Activated T-cell treated with anti-CD3 and anti-CD28 coated beads for 48 hours (primary cell): ENCODE results near the gene GAPVD1.
A peak's percentile ranks its signal among the peaks of the same experiment; 100 is the strongest.
"Not testable (repeated sequence)": the region's sequence is repeated elsewhere in the genome, so short reads cannot be mapped to it uniquely, and the experiment has no call there.

Experiments
- DNase-seq: peaks from one replicate; pipeline ENCODE4 v3.0.0-alpha.2; 2020; ENCODE audit warnings: low read depth

The GAPVD1 gene

GRCh38 chr9:125372441-125373226, 111.0 kb downstream of the GAPVD1 start:
- DNase-seq = no peak

- peak; percentile 63 for DNase-seq
Measured at GRCh38 chr9:125374443-125375309, 113.0 kb downstream of the GAPVD1 start.

DNA sequence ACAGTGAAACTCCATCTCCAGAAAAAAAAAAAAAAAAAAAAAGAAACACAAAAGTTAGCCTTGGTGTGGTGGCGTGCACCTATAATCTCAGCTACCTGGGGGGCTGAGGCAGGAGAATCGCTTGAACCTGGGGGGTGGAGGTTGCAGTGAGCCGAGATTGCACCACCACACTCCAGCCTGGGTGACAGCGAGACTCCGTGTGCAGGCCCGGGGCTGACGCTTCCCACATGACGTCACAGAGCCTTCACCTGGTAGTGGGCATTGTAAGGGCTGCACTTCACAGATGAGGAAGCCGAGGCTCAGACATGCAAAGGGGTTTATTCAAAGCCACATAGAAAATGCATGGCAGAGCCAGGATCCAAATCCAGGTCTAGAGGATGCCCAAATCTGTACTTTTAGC, 114.2 kb downstream of the GAPVD1 start:
- no peak for DNase-seq

- DNase-seq = no peak
Measured at GRCh38 chr9:125376261-125377226, 114.9 kb downstream of the GAPVD1 start.

- no peak for DNase-seq
Measured at GRCh38 chr9:125377584-125378250, 116.1 kb downstream of the GAPVD1 start.

DNA sequence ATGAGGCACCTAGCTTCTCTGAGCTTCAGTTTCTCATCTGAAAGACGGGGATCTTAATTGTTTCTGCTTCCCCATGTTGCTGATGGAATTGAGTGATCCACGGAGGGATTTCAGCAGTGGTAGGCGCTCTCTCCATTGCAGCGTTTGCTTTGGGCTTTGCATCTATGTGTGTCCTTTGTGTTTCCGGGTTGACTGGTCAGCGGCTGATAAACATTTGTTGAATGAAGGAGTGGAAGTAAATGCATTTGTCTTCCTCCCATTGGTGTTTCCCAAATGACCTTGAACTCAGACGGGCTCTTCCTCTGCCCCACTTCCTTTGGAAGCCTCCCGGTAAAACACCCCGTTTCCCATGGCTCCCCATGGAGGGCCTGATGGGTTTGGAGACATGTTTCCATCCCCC, 117.2 kb downstream of the GAPVD1 start:
- no peak for DNase-seq

GRCh38 chr9:125379208-125379607, 117.6 kb downstream of the GAPVD1 start:
- no peak for DNase-seq

DNA sequence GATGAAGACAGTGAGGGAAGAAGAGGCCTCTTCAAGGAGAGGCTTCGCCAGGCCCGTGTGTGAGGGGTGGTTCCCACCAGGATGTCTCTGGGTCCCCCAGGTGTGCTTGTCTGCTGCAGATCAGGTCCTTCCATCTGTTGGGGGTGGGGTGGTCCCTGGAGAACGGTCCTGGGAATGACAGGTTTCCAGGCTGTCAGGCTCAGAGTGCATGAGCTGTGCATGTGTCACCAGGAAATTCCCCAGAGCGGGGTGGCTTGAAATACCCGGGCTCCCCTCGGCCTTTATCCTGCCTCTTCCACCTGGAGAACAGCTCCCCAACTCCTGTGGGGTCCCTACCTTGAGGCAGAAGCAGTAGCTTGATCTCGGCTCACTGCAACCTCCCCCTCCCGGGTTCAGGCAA, 118.8 kb downstream of the GAPVD1 start:
- DNase-seq = no peak

DNA sequence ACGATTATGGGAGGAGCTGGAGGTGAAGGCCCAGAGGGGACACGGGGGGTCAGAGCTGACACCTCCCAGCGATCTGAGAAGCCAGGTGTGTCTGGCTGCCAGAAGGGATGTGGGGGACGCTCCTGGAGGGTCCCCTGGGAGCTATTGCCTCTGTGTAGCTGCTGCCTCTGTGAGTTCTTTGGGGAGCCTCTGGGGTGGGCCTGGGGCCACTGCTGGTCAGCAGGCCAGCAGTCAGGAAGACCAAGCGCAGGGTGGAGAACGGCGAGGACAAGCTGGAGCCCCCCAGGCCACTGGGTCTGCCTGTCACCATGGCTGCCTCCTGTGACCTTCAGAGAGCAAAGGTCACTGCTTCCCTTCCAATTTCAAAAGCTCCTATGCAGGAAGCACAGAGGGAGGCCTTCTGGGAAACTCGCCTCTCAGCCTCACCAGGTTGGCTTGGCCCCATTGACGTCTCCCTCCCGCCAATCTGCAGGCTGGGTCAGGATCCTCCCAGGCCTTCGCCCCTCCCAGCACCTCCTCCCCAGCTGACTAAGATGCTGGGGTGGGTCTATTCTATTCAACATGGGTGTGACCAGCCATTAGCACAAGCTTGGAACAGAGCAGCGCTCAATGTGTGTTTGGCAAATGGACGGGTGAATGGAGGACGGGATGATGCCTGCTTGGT, 126.4 kb downstream of the GAPVD1 start:
- no peak for DNase-seq

DNA sequence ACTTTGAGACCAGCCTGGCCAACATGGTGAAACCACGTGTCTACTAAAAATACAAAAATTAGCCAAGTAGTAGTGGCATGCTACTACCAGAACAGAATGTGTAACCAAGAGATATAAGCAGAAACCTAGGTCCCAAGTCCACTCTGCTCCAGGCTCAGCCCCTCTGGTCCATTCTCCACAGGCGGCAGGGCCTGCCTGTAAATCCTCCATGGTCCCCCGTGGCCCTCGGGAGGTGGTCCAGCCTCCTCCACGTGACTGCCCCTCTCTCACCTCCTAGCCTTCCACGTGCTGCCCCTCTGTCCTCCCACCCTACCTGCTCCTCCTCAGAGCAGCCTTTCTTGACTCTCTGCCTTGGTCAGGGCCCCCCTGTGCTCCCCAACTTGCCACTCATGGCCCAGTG, 127.4 kb downstream of the GAPVD1 start:
- no peak for DNase-seq

GRCh38 chr9:125391704-125392103, 130.1 kb downstream of the GAPVD1 start:
- DNase-seq = no peak

- DNase-seq = peak; percentile 5
Measured at GRCh38 chr9:125393426-125393825, 131.8 kb downstream of the GAPVD1 start.

GRCh38 chr9:125396799-125397198, 135.2 kb downstream of the GAPVD1 start:
- DNase-seq = no peak

- DNase-seq = no peak
Measured at GRCh38 chr9:125397736-125398135, 136.1 kb downstream of the GAPVD1 start.

DNA sequence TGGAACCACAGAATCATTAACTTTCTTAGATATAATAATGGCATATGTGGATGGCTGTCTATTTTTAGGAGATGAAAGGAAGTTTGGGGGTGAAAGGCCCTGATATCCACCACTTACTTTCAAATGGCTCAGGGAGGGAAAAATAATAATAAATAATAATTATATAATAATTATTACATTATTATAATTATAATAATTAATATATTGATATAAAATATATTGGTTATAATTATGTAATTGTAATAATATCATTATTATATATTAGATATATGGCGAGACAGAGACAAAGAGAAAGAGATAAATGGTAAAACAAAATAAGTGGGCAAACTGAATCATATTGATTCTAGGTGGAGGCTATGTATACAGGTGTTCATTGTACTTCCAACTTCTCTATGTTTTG, 136.6 kb downstream of the GAPVD1 start:
- no peak for DNase-seq

GRCh38 chr9:125399165-125399564, 137.5 kb downstream of the GAPVD1 start:
- DNase-seq = no peak

DNA sequence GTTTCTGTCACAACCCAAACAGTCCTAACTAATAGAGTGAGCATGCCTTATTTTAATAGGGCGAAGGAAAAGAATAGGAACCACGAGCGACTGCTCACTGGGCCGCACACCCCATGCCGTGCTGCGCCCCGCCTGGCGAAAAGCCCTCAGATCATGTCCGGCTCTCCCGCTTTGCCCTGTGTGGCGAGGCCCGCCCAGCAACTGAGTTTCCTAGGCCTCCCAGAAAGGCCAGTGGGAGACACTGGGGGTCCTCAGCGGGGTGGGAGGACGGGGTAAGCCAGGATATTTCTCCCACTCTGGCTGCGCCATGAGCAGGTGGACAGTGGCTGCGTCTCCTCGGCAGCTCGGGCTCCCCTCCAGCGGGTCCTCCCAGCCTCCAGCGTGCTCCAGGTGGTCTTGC, 138.0 kb downstream of the GAPVD1 start:
- no peak for DNase-seq

GRCh38 chr9:125400232-125400631, 138.6 kb downstream of the GAPVD1 start:
- not testable (repeated sequence) for DNase-seq

DNA sequence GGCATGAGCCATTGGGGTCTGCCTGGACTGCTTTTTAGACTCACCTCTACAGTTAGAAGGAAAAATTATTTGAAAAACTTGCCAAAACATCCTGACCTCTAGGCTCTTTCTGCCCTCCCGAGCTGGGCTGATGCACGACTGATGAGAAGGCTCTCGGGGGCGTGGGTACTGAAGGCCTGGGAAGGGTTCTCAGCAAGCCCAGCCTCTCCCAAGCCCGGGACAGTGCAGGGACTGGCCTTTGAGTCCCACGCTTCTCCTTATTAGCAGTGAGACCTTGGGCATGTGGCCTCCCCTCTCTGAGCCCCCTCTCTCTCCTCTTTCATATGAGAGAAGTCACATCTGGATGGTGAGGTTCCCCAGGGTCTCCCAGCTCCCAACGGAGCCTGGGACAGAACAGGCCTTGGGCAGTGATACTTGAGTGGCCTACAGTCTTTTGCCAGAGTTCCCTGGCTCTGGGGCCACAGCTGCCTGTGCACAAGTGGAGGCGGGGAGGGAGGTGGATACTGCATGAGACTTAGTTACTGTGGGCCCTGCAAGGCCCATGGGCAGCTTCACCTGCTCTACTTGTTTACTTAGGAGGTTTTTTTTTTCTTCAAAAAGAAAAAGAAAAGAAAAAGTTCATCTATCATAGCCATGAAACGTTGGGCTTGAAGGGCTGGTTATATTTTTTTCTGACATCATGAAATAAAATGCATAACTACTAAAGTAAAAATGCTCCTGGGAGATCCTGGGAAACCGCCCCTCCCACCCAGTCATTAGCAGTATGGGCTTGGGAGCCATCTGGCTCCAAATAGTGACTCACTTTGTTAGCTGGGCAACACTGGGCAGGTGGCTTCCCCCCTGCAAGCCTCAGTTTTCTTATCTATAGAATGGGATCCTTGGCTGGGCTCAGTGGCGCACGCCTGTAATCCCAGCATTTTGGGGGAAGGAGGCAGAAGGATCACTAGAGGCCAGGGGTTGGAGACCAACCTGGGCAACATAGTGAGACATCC, 139.4 kb downstream of the GAPVD1 start:
- no peak for DNase-seq

DNA sequence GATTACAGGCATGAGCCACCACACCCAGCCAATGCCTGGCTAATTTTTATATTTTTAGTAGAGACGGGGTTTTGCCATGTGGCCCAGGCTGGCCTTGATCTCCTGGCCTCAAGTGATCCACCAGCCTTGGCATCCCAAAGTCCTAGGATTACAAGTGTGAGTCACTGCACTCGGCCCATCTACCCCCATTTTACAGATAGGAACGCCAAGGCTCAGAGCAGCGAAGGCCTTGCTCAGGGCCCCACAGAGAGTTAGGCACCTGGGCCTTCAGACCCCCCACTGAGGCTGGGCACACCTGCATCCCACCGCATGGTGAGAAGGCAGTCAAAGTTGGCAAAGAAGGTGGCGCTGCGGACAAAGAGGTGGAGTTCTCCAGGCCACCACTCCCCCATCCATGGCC, 143.1 kb downstream of the GAPVD1 start:
- no peak for DNase-seq
